Measurements from ENCODE around the gene AP1S3.

The AP1S3 gene

DNA sequence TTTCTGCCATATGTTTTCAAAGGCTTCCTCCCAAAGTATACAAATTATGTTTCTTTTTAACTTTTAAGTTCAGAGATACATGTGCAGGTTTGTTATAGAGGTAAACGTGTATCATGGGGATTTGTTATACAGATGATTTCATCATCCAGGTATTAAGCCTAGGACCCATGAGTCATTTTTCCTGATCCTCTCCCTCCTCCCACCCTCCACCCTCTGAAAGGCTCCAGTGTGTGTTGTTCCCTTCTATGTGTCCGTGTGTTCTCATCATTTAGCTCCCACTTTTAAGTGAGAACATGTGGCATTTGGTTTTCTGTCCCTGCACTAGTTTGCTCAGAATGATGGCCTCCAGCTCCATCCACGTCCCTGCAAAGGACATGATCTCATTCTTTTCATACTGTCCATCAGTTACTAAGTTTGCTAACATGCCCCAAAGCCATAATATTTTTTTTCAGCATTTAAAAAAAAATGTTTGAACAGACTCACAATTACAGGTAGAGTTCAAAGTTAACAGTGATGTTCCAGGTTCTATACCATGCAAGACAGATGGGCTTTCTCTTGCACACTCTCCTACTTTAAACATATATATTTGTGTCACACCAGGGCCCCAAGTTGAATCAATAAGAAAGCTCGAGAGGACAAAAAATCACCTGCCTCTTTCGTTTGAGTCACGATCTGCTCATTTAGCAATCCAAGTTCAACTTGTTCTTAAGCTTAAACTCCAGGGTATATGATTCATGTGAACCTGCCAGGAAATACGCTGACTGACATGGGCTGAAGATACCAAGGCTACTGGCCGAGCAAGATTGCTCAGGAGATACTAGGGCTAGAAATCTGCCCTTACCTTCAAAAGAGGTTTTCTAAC lies 77.6 kb downstream of the AP1S3 start:
- peak in 1 of 5 experiments; percentile 27 for DNase-seq

GRCh38 chr2:223758131-223758840 lies 79.1 kb downstream of the AP1S3 start:
- DNase-seq = no peak

DNA sequence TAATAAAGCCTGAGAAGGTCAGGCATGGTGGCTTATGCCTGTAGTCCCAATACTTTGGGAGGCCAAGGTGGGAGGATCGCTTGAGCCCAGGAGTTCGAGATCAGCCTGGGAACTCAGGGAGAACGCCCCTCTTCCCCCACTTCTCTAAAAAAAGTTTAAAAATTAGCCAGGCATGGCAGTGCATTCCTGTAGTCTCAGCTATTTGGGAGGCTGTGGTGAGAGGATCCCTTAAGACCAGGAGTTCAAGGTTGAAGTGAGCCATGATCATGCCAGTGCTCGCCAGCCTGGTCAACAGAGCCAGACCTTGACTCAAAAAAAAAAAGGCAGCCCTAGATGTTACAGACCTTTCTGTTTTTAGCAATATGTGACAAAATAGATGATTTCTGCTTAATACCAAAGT lies 83.4 kb downstream of the AP1S3 start:
- DNase-seq = no peak

GRCh38 chr2:223751012-223751411 lies 86.4 kb downstream of the AP1S3 start:
- no peak for DNase-seq

DNA sequence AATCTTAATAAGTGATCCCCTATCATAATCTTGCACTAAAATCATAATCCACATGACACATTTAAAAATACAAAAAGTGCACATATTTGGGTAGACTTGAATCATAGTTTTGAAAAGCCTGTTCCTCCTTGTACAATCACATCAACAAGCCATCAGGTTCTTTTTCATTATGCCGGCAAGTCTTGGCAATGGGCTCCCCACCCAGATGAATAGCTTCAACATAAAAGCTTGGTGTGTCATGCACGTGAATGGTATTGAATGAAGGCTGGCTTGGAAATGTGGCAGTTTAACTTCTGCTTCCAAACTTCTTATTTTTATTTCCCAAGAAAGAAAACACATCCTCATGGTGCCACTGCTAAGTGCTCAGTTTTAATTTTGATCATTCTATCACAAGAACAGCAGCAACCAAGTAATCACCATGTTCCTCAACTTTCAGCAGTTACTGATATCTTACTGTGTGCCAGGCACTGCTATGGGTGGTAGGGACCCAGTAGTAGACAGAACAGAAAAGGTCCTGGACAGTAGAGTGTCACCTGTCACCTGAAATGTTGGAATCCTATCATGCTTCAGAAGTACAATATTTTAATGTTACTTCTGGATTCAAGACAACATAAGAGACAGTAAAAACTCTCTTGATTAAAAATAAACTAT lies 89.9 kb downstream of the AP1S3 start:
- DNase-seq = no peak

DNA sequence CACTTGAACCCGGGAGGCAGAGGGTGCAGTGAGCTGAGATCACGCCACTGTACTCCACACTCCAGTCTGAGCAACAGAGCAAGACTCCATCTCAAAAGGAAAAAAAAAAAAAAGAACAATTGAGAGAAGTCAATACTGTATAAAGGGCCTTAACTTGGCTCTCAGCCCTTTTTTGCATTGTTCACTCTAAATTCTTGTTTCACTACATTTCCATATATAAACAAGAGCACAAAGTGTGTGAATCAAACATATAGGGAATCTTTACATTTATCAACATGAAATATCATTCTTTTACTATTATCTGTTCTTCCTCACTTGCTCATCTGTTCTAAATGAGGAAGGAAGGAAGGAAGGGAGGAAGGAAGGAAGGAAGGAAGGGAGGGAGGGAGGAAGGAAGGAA lies 90.8 kb downstream of the AP1S3 start:
- no peak for DNase-seq

DNA sequence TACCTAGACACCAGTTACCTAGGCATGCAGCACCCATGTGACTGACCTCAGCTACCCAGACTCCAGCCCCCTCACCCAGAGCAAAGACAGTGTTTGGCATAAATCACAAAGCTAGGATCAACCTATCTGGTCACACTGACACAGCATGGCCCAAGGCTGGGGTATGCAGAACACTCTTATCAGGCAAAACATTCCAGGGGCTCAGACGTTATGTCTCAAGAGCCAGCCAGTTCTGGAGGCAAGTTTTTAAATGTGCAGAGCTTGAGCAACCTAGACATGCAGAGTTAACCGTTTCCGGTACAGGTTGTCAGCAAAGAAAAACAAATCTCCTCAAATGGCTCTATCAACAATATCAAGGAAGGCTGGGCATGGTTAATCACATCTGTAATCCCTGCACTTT lies 92.8 kb downstream of the AP1S3 start:
- DNase-seq = no peak

DNA sequence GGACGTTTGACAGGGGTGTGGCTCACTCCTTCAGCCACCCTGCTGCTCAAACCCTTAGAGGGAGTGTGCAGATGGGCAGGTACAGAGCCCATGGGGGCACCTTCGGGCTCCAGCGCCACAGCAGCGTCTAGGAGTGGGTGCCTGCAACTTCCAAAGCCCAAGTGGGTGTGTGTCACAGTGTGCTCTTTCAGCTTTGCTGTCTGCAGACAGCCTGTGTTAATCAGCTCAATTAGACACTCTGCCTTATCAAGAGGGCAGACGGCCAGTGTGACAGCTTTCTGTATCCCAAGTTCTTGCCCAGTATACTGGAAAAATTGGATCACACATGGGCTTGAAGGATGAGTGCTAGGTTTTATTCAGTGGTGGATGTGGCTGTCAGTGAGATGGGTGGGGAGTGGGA lies 96.7 kb downstream of the AP1S3 start:
- DNase-seq = no peak

GRCh38 chr2:223737207-223737606 lies 100.2 kb downstream of the AP1S3 start:
- no peak for DNase-seq

GRCh38 chr2:223736488-223736887 lies 100.9 kb downstream of the AP1S3 start:
- no peak for DNase-seq

GRCh38 chr2:223735659-223736244 lies 101.6 kb downstream of the AP1S3 start:
- no peak for DNase-seq

DNA sequence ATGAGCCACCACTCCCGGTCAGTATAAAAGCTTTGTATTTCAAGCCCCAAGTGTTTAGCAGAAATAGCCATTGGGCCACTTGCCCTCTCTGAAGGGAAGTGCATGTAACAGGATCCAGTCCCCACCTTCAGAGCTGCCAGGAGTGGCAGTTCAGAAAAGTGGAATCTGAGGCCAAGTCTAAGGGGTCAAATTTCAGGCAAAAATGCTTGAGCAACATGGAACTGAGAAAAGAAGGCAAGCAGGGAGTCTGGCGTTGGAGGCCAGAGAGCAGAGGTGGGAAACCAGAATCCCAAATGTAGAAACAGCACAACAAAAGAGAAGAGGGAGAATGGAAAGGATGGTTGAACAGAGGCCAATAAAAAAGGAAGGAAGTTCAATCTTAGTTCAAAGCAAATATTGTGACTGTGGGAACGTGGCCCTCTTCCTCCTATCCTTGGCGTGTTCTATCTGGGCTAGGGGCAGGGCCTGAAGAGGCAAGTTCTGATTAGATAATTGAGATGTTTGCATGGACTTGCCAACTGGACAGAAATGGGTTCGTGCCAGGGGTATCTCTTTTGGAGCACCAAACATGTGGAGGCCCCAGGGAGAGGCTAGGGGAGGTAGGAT lies 102.2 kb downstream of the AP1S3 start:
- DNase-seq = no peak

DNA sequence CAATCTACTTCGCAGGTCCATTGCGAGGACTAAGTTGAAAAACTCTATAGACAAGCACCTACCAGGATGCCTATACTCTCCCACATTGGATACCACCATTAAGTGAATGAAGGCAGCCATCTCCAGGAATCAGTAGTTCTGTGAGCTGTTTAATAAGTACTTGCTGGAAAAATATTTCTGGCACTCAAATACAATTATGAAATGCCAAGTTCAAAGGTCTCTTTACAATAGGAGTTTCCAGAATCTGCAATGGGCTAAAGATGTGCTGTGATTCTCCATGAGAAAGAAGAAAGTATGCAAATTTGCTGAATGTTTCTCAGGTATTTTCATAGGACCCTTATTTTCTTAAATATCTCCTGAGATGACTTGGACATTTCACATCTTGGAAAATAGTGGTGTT lies 103.0 kb downstream of the AP1S3 start:
- DNase-seq = no peak

DNA sequence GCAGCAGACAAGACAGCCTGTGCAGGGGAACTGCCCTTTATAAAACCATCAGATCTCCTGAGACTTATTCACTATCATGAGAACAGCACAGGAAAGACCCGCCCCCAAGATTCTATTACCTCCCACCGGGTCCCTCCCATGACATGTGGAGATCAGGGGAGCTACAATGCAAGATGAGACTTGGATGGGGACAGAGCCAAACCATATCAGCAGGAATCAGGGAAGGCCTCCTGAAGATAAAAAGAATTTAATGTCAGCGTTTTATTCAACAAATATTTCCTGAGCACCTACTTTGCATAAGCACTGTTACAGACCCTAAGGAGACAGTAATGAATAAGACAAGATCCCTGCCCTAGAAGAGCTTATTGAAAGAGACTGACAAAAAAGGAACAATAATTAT lies 105.0 kb downstream of the AP1S3 start:
- no peak for DNase-seq

- no peak for DNase-seq
Observed at GRCh38 chr2:223731503-223731902, 105.9 kb downstream of the AP1S3 start.

DNA sequence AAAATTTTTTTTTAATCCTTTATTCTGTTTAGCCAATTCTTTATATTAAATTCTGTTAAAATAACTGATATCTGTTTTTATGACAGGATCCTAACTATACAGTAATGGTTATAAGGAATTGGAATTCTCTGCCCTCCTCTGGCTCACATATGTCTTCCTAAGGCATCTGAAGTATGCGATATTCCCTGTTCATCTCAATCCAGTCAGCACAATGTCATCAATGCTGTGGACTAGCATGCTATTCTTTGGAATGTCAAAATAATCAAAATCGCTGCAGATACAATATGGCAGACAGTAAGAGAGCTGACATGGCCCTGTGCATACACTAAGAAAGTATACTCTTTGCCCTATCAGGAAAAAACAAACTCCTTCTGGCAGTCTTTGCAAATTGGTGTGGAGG lies 107.6 kb downstream of the AP1S3 start:
- DNase-seq = no peak

DNA sequence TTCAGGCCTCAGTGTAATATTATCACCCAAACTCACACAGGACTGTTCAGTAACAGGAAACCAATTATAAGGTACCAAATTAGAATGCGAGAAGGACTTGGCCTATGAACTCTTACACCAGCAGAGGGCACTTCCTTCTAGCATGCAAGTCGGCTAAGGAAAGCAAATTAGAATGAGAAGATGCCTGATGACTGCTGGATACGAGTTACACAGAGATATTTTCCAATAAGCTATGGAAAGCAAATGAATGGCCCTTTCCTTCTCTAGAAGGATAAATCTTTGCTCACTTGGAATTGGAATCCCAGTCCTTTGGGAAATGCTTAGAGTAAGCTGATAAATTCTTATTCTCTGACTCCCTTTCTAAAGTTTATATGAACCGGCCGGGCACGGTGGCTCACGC lies 109.8 kb downstream of the AP1S3 start:
- DNase-seq = peak in 2 of 5 experiments; percentile 31 to 74

DNA sequence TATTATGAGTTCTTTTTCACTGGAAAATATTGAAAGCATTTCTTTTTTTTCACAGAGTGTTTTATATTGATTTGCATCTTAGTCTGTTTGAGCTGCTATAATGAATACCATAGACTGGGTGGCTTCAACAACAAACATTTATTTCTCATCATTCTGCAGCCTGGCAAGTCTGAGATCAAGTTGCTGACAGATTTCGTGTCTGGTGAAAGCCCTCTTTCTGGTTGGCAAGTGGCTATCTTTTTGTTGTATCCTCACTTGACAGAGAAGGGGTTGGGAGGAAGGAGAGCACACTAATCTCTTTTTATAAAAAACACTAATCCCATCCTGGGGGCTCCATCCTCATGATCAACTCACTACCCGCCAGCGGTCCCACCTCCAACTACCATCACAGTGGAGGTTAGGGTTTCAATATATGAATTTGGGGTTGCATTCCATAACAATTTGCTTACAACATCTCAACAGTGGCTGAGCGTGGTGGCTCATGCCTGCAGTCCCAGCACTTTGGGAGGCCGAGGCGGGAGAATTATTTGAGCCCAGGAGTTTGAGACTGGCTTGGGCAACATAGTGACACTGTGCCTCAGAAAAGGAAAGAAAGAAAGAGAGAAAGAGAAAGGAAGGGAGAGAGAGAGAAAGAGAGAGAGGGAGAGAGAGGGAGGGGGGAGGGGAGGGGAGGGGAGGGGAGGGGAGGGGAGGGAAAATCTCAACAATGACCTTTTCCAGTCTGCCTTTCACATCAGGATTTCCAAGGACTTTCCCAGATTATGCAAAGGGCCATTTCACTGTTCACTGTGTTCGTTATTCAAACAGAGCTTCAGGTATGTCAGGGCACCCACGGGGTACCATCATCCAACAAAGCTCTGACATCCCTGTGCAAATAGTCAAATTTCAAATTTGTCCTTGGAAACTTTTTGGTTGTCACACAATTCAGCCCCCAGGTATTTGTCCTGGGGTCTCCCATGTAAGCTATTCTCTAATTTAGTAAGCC lies 111.1 kb downstream of the AP1S3 start:
- DNase-seq = no peak

GRCh38 chr2:223725494-223725893 lies 111.9 kb downstream of the AP1S3 start:
- DNase-seq = no peak

GRCh38 chr2:223724861-223725260 lies 112.5 kb downstream of the AP1S3 start:
- DNase-seq = no peak

DNA sequence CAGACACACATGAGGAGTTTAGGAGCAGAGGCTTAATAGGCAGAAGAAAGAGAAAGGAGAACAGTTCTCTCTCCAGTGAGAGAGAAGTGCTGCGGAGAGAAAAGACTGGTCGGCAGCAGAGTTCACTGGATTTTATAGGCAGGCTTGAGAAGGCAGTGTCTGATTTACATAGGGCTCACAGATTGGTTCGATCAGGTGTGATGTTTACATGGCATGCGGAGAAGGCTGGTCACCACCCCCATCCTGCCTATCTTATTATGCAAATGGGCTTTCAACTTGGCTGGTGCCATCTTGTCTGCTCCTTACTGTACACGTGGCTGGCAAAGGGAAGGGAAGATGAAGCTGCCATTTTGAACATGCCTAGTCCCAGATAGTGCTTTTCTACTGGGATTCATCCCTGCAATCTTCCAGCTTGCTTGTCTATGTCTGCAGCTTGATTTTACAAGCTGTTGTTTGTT lies 113.4 kb downstream of the AP1S3 start:
- no peak for DNase-seq

DNA sequence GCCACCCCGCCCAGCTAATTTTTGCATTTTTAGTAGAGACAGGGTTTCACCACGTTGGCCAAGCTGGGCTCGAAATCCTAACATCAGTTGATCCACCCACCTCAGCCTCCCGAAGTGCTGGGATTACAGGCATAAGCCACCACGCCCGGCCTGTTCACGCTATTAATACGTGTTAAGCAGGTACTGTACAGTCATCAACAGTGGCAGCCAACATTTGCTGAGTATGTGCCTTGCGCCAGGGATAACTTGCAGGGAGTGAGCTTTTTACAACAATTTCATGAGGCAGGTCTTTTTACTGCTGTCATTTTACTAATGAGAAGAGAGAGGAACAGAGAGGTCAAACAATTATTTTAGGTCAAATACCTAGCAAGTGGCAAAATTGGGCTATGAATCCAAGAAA lies 115.2 kb downstream of the AP1S3 start:
- no peak for DNase-seq
